Esophagus muscularis mucosa (tissue), 4 donors: ENCODE measurements around the gene SFT2D1. TPM values are rescaled to one million over a fixed set of nuclear protein-coding genes. Genes with fewer than 3 reads are reported as not detected.
A peak's percentile ranks its signal among the peaks of the same experiment; 100 is the strongest.

Source experiments
- DNase-seq: peaks from one replicate; pipeline ENCODE4 v3.0.0-alpha.2; 2017; ENCODE audit errors: extremely low spot score
- H3K27ac ChIP-seq, 4 donors: fragments of 200-600 bp; sonication (generic); replicated peaks in 1 of 4; 1 replicate in 3 of 4; 2 replicates in 1 of 4; pipeline ENCODE4 v1.5.1; 2016 to 2019; ENCODE audit warnings: mild to moderate bottlenecking in 1 of 4
- H3K27me3 ChIP-seq, 4 donors: fragments of 200-600 bp; sonication (generic); one replicate each; pipeline versions ENCODE4 v1.5.1 to v1.6.0; 2016 to 2019
- H3K36me3 ChIP-seq, 4 donors: fragments of 200-600 bp; sonication (generic); one replicate each; pipeline ENCODE4 v1.5.1; 2016 to 2019
- H3K4me1 ChIP-seq, 4 donors: fragments of 200-600 bp; sonication (generic); one replicate each; pipeline ENCODE4 v1.5.1; 2016 to 2019
- H3K4me3 ChIP-seq, 4 donors: fragments of 200-600 bp; sonication (generic); 1 replicate in 2 of 4; 2 replicates in 2 of 4; pipeline ENCODE4 v1.5.1; 2016 to 2019; ENCODE audit warnings: mild to moderate bottlenecking in 4 of 4, moderate library complexity in 1 of 4
- H3K9me3 ChIP-seq, 4 donors: fragments of 200-600 bp; sonication (generic); 1 replicate in 3 of 4; 2 replicates in 1 of 4; pipeline ENCODE4 v1.5.1; 2016 to 2019
- CTCF ChIP-seq, 3 experiments: fragments of 200-600 bp in 2 of 3; fragments of 450-650 bp in 1 of 3; sonication (generic) in 2 of 3; IDR thresholded peaks; one replicate each; pipeline ENCODE4 v1.5.1; 2017 to 2019; ENCODE audit warnings: antibody characterized with exemption in 3 of 3, mild to moderate bottlenecking in 2 of 3, moderate library complexity in 1 of 3
- EP300 ChIP-seq: sonication (generic); formaldehyde crosslinking; IDR thresholded peaks from one replicate; pipeline ENCODE4 v1.6.1; 2017; ENCODE audit warnings: antibody characterized with exemption
- WGBS: methylation state at CpG from one replicate; pipeline ENCODE4 v1.1.5; 2018; 5-methylcytosine and 5-hydroxymethylcytosine counted together
- intact Hi-C: fragments of 100-400 bp; cut with DNase I; formaldehyde crosslinking; loops from one replicate; pipeline ENCODE4 v1.15.1; 2023
- total RNA-seq, 4 donors: library from RNA; depleted of rRNA; stranded (reverse); fragments of >200 nt; gene quantifications; one replicate each; pipeline versions ENCODE4 v1.1.0 to v1.2.1, GENCODE V29; 2016

SFT2D1 gene
- total RNA-seq, 4 donors from 2014 or later, result 19.8 to 34.9 (median 27.9) TPM

DNA sequence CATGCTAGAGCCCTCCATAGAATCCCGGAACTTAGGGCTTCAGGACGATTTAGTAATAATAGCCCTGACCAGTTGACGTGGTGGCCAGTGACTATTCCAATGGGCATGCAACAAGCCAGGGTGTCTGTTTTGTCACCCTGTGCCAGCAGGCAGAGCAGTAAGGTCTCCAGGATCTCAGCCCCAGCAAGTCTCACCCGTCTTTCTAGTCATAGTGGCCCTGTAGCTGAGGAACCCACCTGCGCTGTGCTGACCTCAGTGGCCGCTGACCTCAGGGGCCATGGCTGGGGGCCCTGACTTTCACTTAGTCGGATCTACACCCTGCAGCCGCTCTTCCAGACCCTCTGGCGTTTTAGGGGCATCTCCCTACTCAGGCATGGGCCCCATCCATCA lies 71.0 kb downstream of the SFT2D1 start:
- H3K9me3 ChIP-seq, result no peaks in the 10 kb centered on the region
- H3K4me3 ChIP-seq, result no peak overlapping the region
- H3K4me1 ChIP-seq, result peaks cover 0 to 8% (median 6%) of the 10 kb centered on the region in 4 donors
- intact Hi-C loops, result no loop called here
- peaks cover 0 to 55% (median 2%) of the 10 kb centered on the region in 4 donors for H3K27me3 ChIP-seq
- WGBS, result 88% methylated on average over 9 of the region's 9 CpGs
- no peak for TF ChIP-seq EP300
- DNase-seq, result peak; percentile 74
- H3K27ac ChIP-seq, result no peak overlapping the region
- H3K36me3 ChIP-seq, result no peaks in the 10 kb centered on the region

DNA sequence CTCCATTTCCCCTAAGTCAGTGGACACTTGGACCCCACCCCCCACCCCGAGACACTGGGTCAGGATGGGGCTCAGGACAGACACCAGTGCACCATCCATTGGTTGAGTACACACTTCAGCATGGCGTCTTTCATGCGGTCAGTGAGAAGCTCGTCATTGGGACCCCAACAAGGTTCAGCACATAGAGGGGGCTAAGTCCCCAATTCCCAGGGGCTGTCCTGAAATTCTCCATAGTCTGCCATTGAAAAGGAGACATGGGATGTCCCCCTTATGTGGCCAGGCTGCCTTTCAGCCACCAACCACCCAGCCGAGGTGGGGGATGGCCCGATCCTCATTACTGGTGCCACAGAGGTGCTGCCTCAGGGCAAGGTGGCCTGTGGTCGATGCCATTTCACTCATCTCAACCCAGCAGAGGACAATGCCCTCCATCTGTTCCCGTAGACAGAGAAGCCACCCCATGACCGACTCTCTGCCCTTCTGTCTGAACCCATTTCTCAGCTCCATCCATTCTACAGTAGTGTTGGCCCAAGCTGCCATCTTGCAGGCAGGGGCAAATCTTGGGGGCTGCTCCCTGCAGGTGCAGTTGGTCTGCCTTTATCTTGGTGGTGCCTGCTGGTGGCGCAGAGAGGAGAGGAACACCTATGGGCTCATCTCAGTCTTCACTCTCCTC lies 71.5 kb downstream of the SFT2D1 start:
- Histone ChIP-seq H3K27me3 (peaks cover 0 to 55% (median 2%) of the 10 kb centered on the region in 4 donors), H3K27ac (no peak overlapping the region), H3K9me3 (no peaks in the 10 kb centered on the region), H3K36me3 (no peaks in the 10 kb centered on the region), H3K4me3 (no peak overlapping the region), H3K4me1 (peaks cover 0 to 5% (median 4%) of the 10 kb centered on the region in 4 donors)
- WGBS, result 97% methylated on average over 7 of the region's 10 CpGs
- DNase-seq, result peak; percentile 64
- intact Hi-C loops, result no loop called here
- no peak for TF ChIP-seq CTCF (IDR thresholded peaks at IDR 0.05)

Other genes with a start within 250 kb of the SFT2D1 start
- gene TBXT, start 174.7 kb downstream of the SFT2D1 start, total RNA-seq, result under 1 TPM in 1 of 4 donors, not detected in 3; 0.17 TPM
- gene PRR18, start 34.2 kb downstream of the SFT2D1 start, total RNA-seq, result under 1 TPM in 1 of 4 donors, not detected in 3; 0.23 TPM
- 10 to 100 TPM; 54.7 to 68.1 (median 63.1) TPM for gene MPC1, start 40.4 kb upstream of the SFT2D1 start, total RNA-seq
- 1 to 10 TPM; 1.2 to 2.9 (median 2.1) TPM for gene RAMACL, start 244.1 kb upstream of the SFT2D1 start, total RNA-seq